ENCODE measurements around the gene TBX21. TPM values are rescaled to one million over a fixed set of nuclear protein-coding genes. Genes with fewer than 3 reads are reported as not detected.
A peak's percentile ranks its signal among the peaks of the same experiment; 100 is the strongest.
"Not testable (repeated sequence)": the region's sequence is repeated elsewhere in the genome, so short reads cannot be mapped to it uniquely, and the experiment has no call there.

The TBX21 gene
- total and polyA plus RNA-seq, 8 donors, result 0.25 to 2.8 (median 0.46) TPM; not detected in 1

DNA sequence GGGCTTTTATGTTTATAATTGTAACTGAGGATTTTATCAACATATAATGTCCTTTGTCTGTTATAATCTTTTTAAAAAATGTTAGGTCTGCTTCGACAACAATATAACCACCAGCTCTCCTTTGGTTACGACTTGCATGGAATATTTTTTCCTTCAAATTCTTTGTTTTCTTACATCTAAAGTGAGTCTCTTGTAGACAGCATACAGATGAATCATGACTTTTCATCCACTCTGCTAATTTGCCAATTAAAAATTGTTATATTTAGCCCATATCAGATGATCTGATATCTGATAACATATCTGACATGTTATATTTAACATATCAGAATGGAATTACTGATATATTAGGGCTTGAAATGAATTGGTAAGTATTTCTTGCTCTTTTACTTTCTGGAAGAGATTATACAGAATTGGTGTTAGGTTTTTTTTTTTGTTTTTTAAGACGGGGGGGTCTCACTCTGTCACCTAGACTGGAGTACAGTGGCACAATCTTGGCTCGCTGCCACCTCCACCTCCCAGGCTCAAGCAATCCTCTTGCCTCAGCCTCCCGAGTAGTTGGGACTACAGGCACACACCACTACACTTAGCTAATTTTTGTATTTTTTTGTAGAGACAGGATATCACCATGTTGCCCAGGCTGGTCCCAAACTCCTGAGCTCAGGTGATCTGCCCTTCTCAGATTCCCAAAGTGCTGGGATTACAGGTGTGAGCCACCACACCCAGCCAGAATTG lies 27.5 kb downstream of the TBX21 start:
- H3K36me3 ChIP-seq, result no peaks in the 10 kb centered on the region
- TF ChIP-seq, protein P1, sequence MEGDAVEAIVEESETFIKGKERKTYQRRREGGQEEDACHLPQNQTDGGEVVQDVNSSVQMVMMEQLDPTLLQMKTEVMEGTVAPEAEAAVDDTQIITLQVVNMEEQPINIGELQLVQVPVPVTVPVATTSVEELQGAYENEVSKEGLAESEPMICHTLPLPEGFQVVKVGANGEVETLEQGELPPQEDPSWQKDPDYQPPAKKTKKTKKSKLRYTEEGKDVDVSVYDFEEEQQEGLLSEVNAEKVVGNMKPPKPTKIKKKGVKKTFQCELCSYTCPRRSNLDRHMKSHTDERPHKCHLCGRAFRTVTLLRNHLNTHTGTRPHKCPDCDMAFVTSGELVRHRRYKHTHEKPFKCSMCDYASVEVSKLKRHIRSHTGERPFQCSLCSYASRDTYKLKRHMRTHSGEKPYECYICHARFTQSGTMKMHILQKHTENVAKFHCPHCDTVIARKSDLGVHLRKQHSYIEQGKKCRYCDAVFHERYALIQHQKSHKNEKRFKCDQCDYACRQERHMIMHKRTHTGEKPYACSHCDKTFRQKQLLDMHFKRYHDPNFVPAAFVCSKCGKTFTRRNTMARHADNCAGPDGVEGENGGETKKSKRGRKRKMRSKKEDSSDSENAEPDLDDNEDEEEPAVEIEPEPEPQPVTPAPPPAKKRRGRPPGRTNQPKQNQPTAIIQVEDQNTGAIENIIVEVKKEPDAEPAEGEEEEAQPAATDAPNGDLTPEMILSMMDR (IDR thresholded peaks at IDR 0.05), result no peak
- ATAC-seq (no peak), DNase-seq (no peak)
- intact Hi-C loops (cut with DNase I), result no loop called here
- H3K9me3 ChIP-seq, result peaks cover 0 to 22% of the 10 kb centered on the region in 2 donors
- no peak overlapping the region for H3K4me3 ChIP-seq
- H3K4me1 ChIP-seq, result no peaks in the 10 kb centered on the region
- no peak overlapping the region for H3K27ac ChIP-seq
- H3K27me3 ChIP-seq, result peaks cover 0 to 19% of the 10 kb centered on the region in 2 donors

DNA sequence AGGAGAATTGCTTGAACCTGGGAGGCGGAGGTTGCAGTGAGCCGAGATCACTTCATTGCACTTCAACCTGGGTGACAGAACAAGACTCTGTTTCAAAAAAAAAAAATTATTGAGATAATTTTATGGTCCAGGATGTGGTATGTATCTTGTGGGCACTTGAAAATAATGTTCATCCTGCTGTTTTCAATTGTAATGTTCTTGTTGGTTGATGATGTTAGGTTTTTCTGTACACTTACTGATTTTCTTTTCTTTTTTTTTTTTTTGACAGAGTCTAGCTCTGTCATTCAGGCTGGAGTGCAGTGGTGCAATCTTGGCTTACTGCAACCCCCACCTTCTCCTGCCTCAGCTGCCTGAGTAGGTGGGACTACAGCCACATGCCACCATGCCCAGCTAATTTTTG lies 29.7 kb downstream of the TBX21 start:
- no peak overlapping the region for H3K27ac ChIP-seq
- no peaks in the 10 kb centered on the region for H3K36me3 ChIP-seq
- H3K4me3 ChIP-seq, result no peak overlapping the region
- TF ChIP-seq, protein P1 (IDR thresholded peaks at IDR 0.05), result no peak
- intact Hi-C loops (cut with DNase I), result no loop called here
- ATAC-seq (no peak), DNase-seq (no peak)
- H3K4me1 ChIP-seq, result no peaks in the 10 kb centered on the region
- peaks cover 0 to 17% of the 10 kb centered on the region in 2 donors for H3K9me3 ChIP-seq
- H3K27me3 ChIP-seq, result peaks cover 0 to 20% of the 10 kb centered on the region in 2 donors

DNA sequence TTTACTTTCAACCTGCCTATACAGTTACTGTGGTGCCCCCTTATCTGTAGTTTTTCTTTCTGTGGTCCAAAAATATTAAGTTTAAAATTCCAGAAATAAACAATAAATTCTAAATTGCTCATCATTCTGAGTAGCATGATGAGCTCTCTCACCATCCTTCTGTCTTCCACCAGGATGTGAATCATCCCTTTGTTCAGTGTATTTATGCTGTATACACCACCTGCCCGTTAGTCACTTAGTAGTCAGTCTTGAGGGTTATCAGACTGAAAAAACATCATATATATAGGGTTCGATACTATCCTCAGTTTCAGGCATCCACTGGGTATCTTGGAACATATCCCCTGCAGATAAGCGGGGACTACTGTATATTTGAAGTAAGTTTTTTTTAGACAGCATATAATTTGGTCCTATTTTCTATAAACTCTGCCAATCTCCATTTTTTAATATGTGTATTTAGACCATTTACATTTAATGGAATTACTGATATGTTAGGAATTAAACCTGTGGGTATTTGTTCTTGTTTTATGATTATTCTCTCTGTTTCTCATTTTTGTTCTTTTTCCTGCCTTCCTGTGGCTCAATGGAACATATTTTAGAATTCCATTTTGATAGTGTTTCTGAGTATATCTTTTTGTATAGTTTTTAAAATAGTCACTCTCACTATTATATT lies 31.0 kb downstream of the TBX21 start:
- intact Hi-C loops (cut with DNase I), result no loop called here
- no peak for DNase-seq
- TF ChIP-seq, protein P1 (IDR thresholded peaks at IDR 0.05), result no peak
- peaks cover 0 to 17% of the 10 kb centered on the region in 2 donors for H3K9me3 ChIP-seq
- H3K27me3 ChIP-seq, result peaks cover 0 to 31% of the 10 kb centered on the region in 2 donors
- ATAC-seq, result no peak
- no peak overlapping the region for H3K4me3 ChIP-seq
- no peaks in the 10 kb centered on the region for H3K36me3 ChIP-seq
- H3K27ac ChIP-seq, result no peak overlapping the region
- no peaks in the 10 kb centered on the region for H3K4me1 ChIP-seq

DNA sequence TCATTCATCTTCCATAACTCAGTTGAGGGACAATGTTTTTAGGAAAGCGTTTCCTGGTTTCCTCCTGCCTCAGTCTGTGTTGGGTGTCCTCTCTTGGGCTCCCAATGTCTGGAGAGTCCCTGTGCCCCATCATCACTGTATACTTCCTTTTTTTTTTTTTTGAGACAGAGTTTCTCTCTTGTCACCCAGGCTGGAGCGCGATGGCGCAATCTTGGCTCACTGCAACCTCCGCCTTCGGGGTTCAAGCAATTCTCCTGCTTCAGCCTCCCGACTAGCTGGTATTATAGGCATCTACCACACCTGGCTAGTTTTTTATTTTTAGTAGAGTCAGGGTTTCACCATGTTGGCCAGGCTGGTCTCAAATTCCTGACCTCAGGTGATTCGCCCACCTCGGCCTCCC lies 40.6 kb downstream of the TBX21 start:
- peaks cover 15 to 66% of the 10 kb centered on the region in 2 donors for H3K27me3 ChIP-seq
- intact Hi-C loops (cut with DNase I); H3K9me3 ChIP-seq; H3K4me1 ChIP-seq; ATAC-seq; H3K36me3 ChIP-seq; H3K27ac ChIP-seq; H3K4me3 ChIP-seq: not testable (repeated sequence)
- DNase-seq, result peak in 1 of 4 donors; percentile 84

DNA sequence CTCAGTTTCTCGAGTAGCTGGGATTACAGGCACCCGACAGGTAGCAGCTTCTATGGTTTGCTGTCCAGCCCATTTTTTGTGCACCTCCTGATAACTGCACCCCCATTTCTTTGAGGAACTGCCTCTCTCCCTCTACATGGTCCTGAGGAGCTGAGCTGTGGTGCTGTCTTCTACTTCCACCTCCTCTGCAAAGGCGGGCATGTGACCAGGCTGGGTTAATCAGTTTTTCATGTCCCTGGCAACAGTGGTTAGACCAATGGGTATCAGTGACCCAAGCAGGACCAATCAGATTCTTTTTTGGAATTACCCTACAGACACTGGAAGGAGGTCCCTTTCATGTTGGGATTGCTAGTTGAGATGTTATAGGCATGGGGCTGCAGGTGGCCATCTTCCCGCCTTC lies 41.3 kb downstream of the TBX21 start:
- no peak for ATAC-seq
- Histone ChIP-seq H3K27ac (no peak overlapping the region), H3K36me3 (no peaks in the 10 kb centered on the region), H3K27me3 (peaks cover 15 to 66% of the 10 kb centered on the region in 2 donors), H3K4me3 (no peak overlapping the region), H3K9me3 (peaks cover 0 to 9% of the 10 kb centered on the region in 2 donors), H3K4me1 (no peaks in the 10 kb centered on the region)
- DNase-seq, result no peak
- TF ChIP-seq, protein P1 (IDR thresholded peaks at IDR 0.05), result no peak
- intact Hi-C loops (cut with DNase I), result no loop called here

Data from left lung (tissue), 10 donors.